ENCODE results near the gene LRBA. TPM values are rescaled to one million over a fixed set of nuclear protein-coding genes. Genes with fewer than 3 reads are reported as not detected.
A peak's percentile ranks its signal among the peaks of the same experiment; 100 is the strongest.

LRBA gene
- total and polyA plus RNA-seq, 9 of the 15 experiments (the other 6 are each of a cell fraction or from before 2014, with no cell fraction given), result 24.2 to 88.7 (median 59.7) TPM

DNA sequence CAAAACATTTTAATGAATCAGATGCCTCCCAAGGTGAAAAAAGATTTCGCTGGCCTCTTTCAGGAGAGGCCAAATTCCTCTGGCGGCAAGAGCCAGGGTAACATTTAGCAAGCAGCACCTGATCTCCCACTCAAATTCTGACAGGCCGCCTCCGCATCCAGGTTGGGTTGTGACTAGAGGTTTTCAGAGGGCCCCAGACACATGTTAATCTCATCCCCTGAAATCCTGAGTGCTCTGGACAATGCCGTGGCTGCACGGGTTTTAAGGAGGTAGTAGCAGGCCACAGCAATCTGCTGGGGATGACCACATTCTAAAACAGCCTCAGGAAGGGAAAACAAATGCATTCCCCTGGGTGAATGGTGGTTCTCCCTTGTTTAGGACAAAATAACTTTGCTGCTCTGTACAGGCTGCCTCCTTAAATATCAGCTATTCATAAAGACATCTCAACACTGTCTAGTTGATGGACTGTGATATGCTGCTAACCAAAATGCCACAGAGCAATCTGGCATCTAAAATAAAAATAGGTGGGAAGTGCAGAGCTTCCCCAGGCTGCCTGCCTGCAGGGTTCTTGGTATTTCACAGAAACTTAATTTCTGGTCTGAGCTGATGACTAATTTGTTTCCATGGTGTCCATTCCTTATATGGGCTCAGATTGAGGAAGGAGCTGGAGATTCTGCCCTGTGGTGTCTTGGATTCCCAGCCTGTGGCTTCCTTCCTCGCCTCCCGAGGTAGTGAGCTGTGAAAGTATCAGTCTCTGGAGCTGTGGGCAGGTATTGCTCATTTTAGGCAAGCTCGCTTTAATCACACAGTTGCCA is 734.8 kb downstream of the LRBA start:
- FAIRE-seq (no peak), DNase-seq (ENCODE audit: extremely low read depth in 1 of 4, low spot score in 3 of 4) (no peak), ATAC-seq (no peak)
- Histone ChIP-seq H3K27ac (ENCODE audit: extremely low read depth, low read depth, low read length) (no peak overlapping the region), H3K9me3 (replicated peaks; ENCODE audit: control insufficient read depth, insufficient read depth, low read depth, low read length) (no peaks in the 10 kb centered on the region), H4K20me1 (replicated peaks; ENCODE audit: control insufficient read depth, insufficient read depth, low read length) (no peaks in the 10 kb centered on the region), H3K27me3 (ENCODE audit: control insufficient read depth in 2 of 2, insufficient read depth in 2 of 2, low read length in 2 of 2) (no peaks in the 10 kb centered on the region), H3K4me1 (replicated peaks in 1 of 2; ENCODE audit: control insufficient read depth in 2 of 2, insufficient read depth in 2 of 2, low read length in 2 of 2) (no peaks in the 10 kb centered on the region), H3K4me2 (ENCODE audit: insufficient read depth, low read length) (no peak overlapping the region), H3K9me1 (ENCODE audit: control insufficient read depth, insufficient read depth, low read length) (no peaks in the 10 kb centered on the region), H3K79me2 (ENCODE audit: control insufficient read depth, insufficient read depth, low read length) (no peaks in the 10 kb centered on the region), H3K36me3 (ENCODE audit: control insufficient read depth, insufficient read depth, low read length) (peaks cover 24% of the 10 kb centered on the region), H2AFZ (ENCODE audit: low read depth, low read length) (no peak overlapping the region), H3K4me3 (no peak overlapping the region), H3K9ac (ENCODE audit: insufficient read depth in 1 of 2, low read depth in 2 of 2, low read length in 2 of 2) (no peak overlapping the region)
- ChIA-PET CTCF (ENCODE audit: low intra/inter-chr PET ratio) (no interaction called here), POLR2A (interaction anchor here (0.9 to 1.6 kb wide), 2 partner anchors 9 to 21 kb away, joined by 3 to 6 read pairs; no protein-coding TSS in a partner anchor)
- BruUV-seq (replicated peaks), result no TSS peak
- WGBS (ENCODE audit: insufficient coverage, low coverage, missing lambda C conversion rate), result 75% methylated on average over 9 of the region's 9 CpGs
- intact Hi-C loops (cut with micrococcal nuclease) (no loop called here), in situ Hi-C loops (cut with MboI) (no loop called here)
- TF ChIP-seq ZNF121 (CRISPR knock-in tag; conservative IDR thresholded peaks at IDR 0.05) (no peak), FOSL1 (tag; conservative IDR thresholded peaks at IDR 0.05) (peak; percentile 33)

- Histone ChIP-seq H3K79me2 (ENCODE audit: control insufficient read depth, insufficient read depth, low read length) (no peaks in the 10 kb centered on the region), H3K36me3 (ENCODE audit: control insufficient read depth, insufficient read depth, low read length) (peaks cover 20% of the 10 kb centered on the region; the same call in 2 of the 3 replicates), H3K4me3 (no peak overlapping the region), H3K9me3 (replicated peaks; ENCODE audit: control insufficient read depth, insufficient read depth, low read depth, low read length) (no peaks in the 10 kb centered on the region), H3K27me3 (ENCODE audit: control insufficient read depth in 2 of 2, insufficient read depth in 2 of 2, low read length in 2 of 2) (no peaks in the 10 kb centered on the region), H3K9ac (ENCODE audit: insufficient read depth in 1 of 2, low read depth in 2 of 2, low read length in 2 of 2) (no peak overlapping the region), H3K27ac (ENCODE audit: extremely low read depth, low read depth, low read length) (no peak overlapping the region), H3K4me1 (replicated peaks in 1 of 2; ENCODE audit: control insufficient read depth in 2 of 2, insufficient read depth in 2 of 2, low read length in 2 of 2) (no peaks in the 10 kb centered on the region), H2AFZ (ENCODE audit: low read depth, low read length) (no peak overlapping the region), H3K9me1 (ENCODE audit: control insufficient read depth, insufficient read depth, low read length) (no peaks in the 10 kb centered on the region), H3K4me2 (ENCODE audit: insufficient read depth, low read length) (no peak overlapping the region), H4K20me1 (replicated peaks; ENCODE audit: control insufficient read depth, insufficient read depth, low read length) (no peaks in the 10 kb centered on the region)
- TF ChIP-seq ZNF197 (CRISPR knock-in tag; IDR thresholded peaks at IDR 0.05; ENCODE audit: low read depth) (no peak), MCM2 (IDR thresholded peaks at IDR 0.05; ENCODE audit: low read depth) (no peak), ZFP36 (IDR thresholded peaks at IDR 0.05; ENCODE audit: low read depth, low read length, partially characterized antibody) (no peak), ZNF146 (CRISPR knock-in tag; IDR thresholded peaks at IDR 0.05; ENCODE audit: unreplicated experiment) (no peak), YBX1 (IDR thresholded peaks at IDR 0.05) (no peak)
- TF ChIP-seq, protein P1, sequence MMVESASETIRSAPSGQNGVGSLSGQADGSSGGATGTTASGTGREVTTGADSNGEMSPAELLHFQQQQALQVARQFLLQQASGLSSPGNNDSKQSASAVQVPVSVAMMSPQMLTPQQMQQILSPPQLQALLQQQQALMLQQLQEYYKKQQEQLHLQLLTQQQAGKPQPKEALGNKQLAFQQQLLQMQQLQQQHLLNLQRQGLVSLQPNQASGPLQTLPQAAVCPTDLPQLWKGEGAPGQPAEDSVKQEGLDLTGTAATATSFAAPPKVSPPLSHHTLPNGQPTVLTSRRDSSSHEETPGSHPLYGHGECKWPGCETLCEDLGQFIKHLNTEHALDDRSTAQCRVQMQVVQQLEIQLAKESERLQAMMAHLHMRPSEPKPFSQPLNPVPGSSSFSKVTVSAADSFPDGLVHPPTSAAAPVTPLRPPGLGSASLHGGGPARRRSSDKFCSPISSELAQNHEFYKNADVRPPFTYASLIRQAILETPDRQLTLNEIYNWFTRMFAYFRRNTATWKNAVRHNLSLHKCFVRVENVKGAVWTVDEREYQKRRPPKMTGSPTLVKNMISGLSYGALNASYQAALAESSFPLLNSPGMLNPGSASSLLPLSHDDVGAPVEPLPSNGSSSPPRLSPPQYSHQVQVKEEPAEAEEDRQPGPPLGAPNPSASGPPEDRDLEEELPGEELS (CRISPR knock-in tag; IDR thresholded peaks at IDR 0.05; ENCODE audit: borderline replicate concordance), result no peak
- ChIA-PET POLR2A (no interaction called here), CTCF (ENCODE audit: low intra/inter-chr PET ratio) (no interaction called here)
- ATAC-seq (no peak), FAIRE-seq (no peak), DNase-seq (ENCODE audit: extremely low read depth in 1 of 4, low spot score in 3 of 4) (no peak)
- 100% methylated on average over 2 of the region's 2 CpGs for WGBS (ENCODE audit: insufficient coverage, low coverage, missing lambda C conversion rate)
- in situ Hi-C loops (cut with MboI), result no loop called here
- no TSS peak for BruUV-seq (replicated peaks)
- intact Hi-C loops (cut with micrococcal nuclease), result no loop called here
These were observed 736.9 kb downstream of the LRBA start for GRCh38 chr4:150278206-150278605.

Data from K562 (cell line).